Measurements from ENCODE around the gene PTPA. TPM values are rescaled to one million over a fixed set of nuclear protein-coding genes. Genes with fewer than 3 reads are reported as not detected.

PTPA gene
- total RNA-seq, 1 donor from 2014 or later = 162 TPM

DNA sequence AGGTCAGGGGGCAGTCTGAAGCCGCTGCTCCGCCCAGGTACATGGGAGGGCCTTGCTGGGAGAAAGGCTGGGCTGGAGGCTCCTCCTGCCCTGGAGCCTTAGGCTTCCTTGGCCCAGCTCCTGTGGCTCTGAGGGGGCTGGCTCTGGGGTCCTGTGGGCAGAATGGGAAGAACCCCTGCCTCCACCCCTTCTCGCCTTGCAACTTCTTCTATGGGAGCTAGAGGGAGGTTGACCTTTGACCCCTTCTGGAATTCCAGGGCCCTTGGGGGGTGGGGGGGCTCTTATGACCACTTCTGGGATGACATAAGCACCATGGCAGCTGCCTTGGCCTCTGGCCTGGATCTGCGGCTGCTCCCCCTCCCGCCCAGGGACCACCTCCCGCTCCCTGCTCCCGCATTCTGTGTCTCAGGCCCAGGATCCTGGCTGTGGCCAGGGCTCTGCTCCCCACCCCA, 34.7 kb downstream of the PTPA start:
- peak; percentile 61 for DNase-seq
- intact Hi-C loops (cut with micrococcal nuclease) = no loop called here
- H3K4me3 ChIP-seq = peak overlapping the region; percentile 32
- peak overlapping the region; percentile 100 for H3K27ac ChIP-seq (replicated peaks)
- H3K36me3 ChIP-seq = peaks cover 35% of the 10 kb centered on the region
- TF ChIP-seq, protein P1, sequence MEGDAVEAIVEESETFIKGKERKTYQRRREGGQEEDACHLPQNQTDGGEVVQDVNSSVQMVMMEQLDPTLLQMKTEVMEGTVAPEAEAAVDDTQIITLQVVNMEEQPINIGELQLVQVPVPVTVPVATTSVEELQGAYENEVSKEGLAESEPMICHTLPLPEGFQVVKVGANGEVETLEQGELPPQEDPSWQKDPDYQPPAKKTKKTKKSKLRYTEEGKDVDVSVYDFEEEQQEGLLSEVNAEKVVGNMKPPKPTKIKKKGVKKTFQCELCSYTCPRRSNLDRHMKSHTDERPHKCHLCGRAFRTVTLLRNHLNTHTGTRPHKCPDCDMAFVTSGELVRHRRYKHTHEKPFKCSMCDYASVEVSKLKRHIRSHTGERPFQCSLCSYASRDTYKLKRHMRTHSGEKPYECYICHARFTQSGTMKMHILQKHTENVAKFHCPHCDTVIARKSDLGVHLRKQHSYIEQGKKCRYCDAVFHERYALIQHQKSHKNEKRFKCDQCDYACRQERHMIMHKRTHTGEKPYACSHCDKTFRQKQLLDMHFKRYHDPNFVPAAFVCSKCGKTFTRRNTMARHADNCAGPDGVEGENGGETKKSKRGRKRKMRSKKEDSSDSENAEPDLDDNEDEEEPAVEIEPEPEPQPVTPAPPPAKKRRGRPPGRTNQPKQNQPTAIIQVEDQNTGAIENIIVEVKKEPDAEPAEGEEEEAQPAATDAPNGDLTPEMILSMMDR (IDR thresholded peaks at IDR 0.05; ENCODE audit: borderline replicate concordance) = no peak
- H3K27me3 ChIP-seq (ENCODE audit: low read depth) = no peaks in the 10 kb centered on the region
- H3K9me3 ChIP-seq (replicated peaks) = no peaks in the 10 kb centered on the region
- H3K4me1 ChIP-seq = peaks cover 87% of the 10 kb centered on the region

DNA sequence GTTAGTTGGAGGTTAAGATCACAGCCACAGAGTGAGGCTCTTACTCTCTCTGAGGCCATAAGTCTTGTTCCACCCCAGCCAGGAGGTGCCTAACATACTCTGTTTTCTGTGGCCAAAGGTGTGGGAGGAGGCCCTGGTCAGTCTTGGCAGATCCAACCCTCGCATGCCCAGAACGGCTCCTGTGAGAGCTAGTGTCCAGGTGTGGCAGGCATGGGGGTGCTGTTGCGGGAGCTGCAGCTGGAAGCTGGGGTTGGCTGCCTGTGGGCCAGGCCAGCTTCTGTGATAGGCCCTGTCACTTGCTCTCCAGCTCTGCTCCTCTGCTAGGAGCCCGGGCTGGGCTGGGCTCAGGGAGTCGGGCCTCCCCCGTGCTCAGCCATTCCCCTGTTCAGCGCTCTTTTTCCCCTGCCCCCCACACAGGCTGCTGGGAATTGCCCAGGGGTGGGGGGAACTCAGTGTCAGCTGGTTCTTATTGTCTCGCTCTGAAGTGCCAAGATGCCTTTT, 35.3 kb downstream of the PTPA start:
- Histone ChIP-seq H3K9me3 (replicated peaks) (no peaks in the 10 kb centered on the region), H3K4me1 (peaks cover 81% of the 10 kb centered on the region), H3K4me3 (peak overlapping the region; percentile 32), H3K27ac (replicated peaks) (peak overlapping the region; percentile 100), H3K36me3 (peaks cover 41% of the 10 kb centered on the region), H3K27me3 (ENCODE audit: low read depth) (no peaks in the 10 kb centered on the region)
- TF ChIP-seq, protein P1 (IDR thresholded peaks at IDR 0.05; ENCODE audit: borderline replicate concordance) = no peak
- no peak for DNase-seq
- intact Hi-C loops (cut with micrococcal nuclease) = no loop called here

- peak overlapping the region; percentile 100 for H3K27ac ChIP-seq (replicated peaks)
- peaks cover 34% of the 10 kb centered on the region for H3K36me3 ChIP-seq
- intact Hi-C loops (cut with micrococcal nuclease) = no loop called here
Observed at GRCh38 chr9:129148463-129149204, 37.4 kb downstream of the PTPA start.

GRCh38 chr9:129149442-129149841, 38.2 kb downstream of the PTPA start:
- H3K4me3 ChIP-seq = no peak overlapping the region
- DNase-seq = no peak
- H3K27ac ChIP-seq (replicated peaks) = peak overlapping the region; percentile 100
- H3K36me3 ChIP-seq = peaks cover 33% of the 10 kb centered on the region
- peaks cover 51% of the 10 kb centered on the region for H3K4me1 ChIP-seq
- no peaks in the 10 kb centered on the region for H3K27me3 ChIP-seq (ENCODE audit: low read depth)
- TF ChIP-seq, protein P1 (IDR thresholded peaks at IDR 0.05; ENCODE audit: borderline replicate concordance) = no peak
- no peaks in the 10 kb centered on the region for H3K9me3 ChIP-seq (replicated peaks)
- intact Hi-C loops (cut with micrococcal nuclease) = no loop called here

More at GRCh38 chr9:129148463-129149204, 37.4 kb downstream of the PTPA start:
- DNase-seq = no peak
- H3K27me3 ChIP-seq (ENCODE audit: low read depth) = no peaks in the 10 kb centered on the region
- peaks cover 59% of the 10 kb centered on the region for H3K4me1 ChIP-seq
- no peak overlapping the region for H3K4me3 ChIP-seq
- no peaks in the 10 kb centered on the region for H3K9me3 ChIP-seq (replicated peaks)
- TF ChIP-seq, protein P1 (IDR thresholded peaks at IDR 0.05; ENCODE audit: borderline replicate concordance) = no peak

- Histone ChIP-seq H3K27ac (replicated peaks) (peak overlapping the region; percentile 100), H3K4me1 (peaks cover 45% of the 10 kb centered on the region), H3K4me3 (no peak overlapping the region), H3K9me3 (replicated peaks) (no peaks in the 10 kb centered on the region), H3K27me3 (ENCODE audit: low read depth) (no peaks in the 10 kb centered on the region), H3K36me3 (peaks cover 40% of the 10 kb centered on the region)
- TF ChIP-seq, protein P1 (IDR thresholded peaks at IDR 0.05; ENCODE audit: borderline replicate concordance) = no peak
- DNase-seq = no peak
- intact Hi-C loops (cut with micrococcal nuclease) = no loop called here
Observed at GRCh38 chr9:129150122-129150521, 38.9 kb downstream of the PTPA start.
